GM18526 (cell line): Measurements from ENCODE around the gene ADAMTS19.

Experiments used
- POLR2A ChIP-seq: IDR thresholded peaks from 3 replicates; pipeline ENCODE4 v1.6.1; 2011; ENCODE audit not compliant: insufficient read length; ENCODE audit errors: extremely low read depth

Gene ADAMTS19, protein sequence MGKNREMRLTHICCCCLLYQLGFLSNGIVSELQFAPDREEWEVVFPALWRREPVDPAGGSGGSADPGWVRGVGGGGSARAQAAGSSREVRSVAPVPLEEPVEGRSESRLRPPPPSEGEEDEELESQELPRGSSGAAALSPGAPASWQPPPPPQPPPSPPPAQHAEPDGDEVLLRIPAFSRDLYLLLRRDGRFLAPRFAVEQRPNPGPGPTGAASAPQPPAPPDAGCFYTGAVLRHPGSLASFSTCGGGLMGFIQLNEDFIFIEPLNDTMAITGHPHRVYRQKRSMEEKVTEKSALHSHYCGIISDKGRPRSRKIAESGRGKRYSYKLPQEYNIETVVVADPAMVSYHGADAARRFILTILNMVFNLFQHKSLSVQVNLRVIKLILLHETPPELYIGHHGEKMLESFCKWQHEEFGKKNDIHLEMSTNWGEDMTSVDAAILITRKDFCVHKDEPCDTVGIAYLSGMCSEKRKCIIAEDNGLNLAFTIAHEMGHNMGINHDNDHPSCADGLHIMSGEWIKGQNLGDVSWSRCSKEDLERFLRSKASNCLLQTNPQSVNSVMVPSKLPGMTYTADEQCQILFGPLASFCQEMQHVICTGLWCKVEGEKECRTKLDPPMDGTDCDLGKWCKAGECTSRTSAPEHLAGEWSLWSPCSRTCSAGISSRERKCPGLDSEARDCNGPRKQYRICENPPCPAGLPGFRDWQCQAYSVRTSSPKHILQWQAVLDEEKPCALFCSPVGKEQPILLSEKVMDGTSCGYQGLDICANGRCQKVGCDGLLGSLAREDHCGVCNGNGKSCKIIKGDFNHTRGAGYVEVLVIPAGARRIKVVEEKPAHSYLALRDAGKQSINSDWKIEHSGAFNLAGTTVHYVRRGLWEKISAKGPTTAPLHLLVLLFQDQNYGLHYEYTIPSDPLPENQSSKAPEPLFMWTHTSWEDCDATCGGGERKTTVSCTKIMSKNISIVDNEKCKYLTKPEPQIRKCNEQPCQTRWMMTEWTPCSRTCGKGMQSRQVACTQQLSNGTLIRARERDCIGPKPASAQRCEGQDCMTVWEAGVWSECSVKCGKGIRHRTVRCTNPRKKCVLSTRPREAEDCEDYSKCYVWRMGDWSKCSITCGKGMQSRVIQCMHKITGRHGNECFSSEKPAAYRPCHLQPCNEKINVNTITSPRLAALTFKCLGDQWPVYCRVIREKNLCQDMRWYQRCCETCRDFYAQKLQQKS

DNA sequence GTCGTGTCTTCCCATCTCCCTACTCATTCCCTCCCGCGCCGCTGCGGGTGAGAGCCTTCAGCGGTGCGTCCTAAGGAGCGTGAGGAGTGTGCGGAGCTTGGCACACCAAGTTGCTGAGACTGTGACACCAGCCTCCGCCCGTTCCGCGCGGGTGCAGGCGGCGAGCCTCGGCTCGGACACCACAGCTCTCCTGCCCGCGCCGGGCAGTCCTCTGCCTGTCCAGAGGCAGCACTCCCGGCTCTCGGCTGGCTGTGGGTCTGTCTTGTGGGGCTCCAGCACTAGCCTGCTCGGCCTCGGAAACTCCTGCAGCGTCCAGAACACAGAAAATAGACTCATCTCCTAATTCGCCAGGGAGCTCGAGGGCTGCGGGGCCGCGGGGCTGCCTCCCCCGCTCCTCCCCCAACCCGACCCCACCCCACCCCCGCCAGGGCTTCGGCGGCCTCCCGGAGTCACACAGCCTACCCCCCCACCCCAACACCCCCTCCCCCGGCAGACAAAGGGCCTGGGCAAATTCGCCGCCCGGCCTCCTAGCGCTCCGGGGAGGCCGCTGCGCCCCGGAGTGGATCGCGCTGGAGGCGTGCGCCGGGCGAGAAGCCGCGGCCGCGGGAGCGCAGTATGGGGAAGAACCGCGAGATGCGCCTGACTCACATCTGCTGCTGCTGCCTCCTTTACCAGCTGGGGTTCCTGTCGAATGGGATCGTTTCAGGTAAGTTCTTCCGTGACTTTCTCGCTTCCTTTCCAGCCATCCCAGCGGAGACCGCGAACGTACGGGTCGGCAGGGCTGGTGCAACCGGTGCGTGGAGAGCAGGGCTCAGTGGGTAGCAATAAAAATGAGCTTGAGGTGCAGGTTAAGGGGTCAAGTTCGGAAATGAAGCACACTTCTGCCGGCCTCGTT, at the start of gene ADAMTS19:
ADAMTS19 (plus strand) TSS at position 522 of the 895 bp plus-strand sequence; CDS start at position 616, 94 bp downstream.
- no peak for TF ChIP-seq POLR2A

DNA sequence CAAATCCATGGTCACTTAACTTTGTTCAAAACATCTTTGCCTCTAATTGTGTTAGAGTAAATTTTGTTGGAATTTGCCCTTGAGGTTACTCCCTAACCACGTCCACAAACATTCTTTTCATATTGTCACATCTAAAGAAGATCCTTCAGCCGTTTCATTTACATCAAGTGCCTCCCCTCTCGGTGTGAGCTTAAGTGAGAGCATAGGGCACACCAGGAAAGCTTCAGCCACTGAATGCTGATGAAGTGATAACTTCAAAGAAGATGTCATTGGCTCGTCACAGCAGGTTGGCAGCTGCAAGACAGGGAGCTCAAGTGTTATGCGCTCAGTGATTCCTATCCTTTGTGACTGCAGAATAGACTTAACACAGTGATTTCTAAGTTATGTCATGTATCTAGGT, 49.6 kb upstream of the ADAMTS19 start:
- TF ChIP-seq POLR2A = no peak

DNA sequence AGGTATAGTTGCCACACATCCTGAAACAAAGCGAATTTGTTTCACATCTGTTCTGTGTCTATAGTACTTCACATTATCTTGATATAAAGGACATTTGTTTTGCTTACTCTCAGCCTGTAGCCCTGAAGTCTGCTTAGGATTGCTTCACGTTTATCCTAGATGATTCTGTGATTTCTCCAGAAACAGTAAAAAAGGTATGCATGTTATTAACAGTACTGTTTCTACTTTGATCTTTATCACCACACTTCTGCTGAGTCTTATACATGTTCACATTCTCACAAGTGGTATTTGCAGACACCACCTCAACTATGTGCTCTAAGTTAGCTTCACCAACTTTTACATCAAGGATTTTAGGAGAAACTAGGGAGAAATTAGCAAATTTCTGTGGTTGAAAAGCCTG, 47.4 kb upstream of the ADAMTS19 start:
- no peak for TF ChIP-seq POLR2A

DNA sequence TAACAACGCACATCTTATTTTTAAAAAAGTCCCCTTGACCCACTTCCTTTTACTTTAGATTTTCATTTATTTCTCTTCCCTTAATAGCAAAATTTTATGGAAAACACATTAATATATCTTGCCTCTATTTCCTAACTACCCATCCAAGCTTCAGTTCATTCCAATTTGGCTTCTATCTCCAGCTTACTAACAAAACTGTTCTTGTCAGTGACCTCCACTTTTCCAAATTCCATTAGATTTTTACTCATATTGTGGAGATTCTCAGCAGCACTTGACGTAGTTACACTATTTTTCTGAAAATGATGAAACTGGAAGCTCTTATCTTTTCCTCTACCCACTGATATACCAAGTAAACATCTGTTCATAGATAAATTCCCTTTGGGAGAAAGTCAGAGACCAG, 46.5 kb upstream of the ADAMTS19 start:
- no peak for TF ChIP-seq POLR2A

DNA sequence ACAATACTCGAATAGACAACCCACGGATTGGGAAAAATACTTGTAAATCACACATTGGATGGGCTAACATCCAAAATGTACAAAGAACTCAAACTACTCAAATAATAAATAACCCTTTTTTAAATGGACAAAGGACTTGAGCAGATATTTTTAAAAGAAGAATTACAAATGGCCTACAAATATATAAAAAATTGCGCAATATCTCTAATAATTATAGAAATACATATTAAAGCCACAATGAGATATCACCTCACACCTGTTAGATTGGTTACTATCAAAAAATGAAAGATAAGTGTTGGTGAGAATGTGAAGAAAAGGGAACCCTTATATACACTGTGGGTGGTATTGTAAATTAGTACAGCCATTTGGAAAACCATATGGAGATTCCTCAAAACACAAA, 40.8 kb upstream of the ADAMTS19 start:
- TF ChIP-seq POLR2A = no peak

DNA sequence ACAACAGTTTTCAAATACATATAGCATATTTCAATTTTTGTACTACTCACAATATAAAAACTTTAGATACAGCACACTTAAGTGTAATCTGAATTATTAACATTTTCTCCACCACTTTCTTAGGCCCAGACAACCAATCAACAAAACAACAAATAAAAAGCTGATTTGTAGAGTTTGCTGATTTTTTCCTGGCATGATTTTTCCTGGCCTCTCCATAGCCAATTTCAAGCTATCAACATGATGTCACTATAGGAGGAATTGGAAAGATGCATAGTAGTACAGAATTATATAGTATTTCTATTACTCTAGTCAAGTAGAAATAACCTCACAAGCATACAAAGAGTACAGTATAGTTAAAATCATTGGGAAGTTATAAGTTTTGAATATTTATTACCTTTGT, 35.1 kb upstream of the ADAMTS19 start:
- TF ChIP-seq POLR2A = no peak

DNA sequence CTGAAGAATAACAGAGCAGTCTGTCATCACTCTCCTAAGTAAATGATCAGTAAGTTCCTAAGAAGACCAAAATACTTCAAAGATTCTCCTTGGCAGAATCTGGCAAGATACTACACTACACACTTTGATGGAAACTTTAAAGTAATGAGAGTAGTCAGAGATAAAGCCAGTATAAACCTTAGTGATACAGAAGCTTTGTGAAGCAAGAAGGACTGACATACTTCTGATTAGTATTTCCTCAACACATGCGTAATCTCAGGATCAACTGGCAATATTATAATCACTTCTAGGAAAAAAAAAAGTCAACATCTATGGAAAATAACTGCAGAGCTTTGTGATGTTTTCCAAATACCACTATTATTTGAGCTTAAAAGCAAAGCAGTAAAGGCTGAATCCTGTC, 34.0 kb upstream of the ADAMTS19 start:
- TF ChIP-seq POLR2A = no peak

DNA sequence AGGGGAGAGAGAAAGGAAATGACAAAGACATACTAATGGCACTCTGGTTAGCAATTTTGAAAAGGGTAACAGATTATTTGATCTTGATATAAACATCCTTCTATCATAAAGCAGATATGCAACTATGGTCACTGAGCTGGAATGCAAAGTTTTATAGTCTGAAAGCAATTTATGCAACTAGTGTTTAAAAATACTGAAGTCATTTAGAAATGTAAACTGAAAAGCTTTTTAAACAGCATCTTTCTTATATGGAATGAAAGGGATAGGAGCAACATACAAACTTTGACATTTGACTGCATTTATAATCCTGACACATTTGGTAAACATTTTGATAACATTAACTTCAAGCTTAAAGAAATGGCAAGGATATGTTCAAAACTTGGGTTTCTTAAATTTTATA, 28.7 kb upstream of the ADAMTS19 start:
- TF ChIP-seq POLR2A = no peak

DNA sequence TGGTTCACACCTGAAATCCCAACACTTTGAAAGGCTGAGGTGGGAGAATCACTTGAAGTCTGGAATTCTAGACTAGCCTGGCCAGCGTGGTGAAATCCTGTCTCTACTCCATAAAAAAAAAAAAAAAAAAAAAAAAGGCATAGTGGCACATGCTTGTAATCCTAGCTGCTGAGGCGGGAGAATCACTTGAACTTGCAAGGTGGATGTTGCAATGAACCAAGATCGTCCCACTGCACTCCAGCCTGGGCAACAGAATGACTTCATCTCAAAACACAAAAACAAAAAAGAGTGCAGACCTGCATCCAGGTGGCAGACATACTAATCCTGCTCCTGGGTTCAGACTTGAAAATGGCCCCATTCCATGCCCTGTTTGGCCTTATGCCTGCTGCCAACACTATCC, 21.8 kb upstream of the ADAMTS19 start:
- TF ChIP-seq POLR2A = no peak

DNA sequence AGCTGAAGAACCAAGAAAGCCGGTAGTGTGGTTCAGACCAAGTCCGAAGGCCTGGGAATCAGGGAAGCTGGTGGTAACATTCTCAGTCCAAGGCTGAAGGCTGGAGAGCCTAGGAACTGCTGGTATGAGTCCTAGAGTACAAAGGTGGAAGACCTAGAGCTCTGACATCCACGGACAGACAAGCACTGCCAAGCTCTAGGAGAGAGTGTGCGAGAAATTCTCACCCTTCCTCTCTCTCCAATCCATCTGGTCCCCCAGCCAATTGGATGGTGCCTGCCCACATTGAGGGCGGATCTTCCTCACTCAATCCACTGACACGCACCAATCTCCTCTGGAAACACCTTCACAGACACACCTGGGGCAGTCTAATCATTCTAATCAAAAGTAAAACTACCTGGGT, 19.7 kb upstream of the ADAMTS19 start:
- no peak for TF ChIP-seq POLR2A

DNA sequence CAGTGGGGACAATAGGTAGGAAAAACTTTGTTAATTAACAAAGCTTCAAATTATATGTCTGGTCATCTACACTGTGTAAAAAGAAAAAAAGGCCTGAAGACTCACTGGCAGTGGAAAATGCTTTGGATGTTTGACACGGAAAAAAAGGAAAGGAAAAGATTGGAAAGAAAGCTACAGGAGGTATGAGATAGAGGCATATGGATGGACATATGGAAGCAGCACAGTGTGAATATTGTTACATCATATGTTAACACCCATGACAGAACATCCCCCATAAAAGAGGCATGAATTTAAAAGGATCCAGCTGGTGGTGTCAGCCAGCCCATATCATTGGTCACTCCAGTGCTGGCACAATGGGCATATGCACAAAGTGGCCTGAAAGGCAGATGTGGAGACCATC, 19.0 kb upstream of the ADAMTS19 start:
- TF ChIP-seq POLR2A = no peak

DNA sequence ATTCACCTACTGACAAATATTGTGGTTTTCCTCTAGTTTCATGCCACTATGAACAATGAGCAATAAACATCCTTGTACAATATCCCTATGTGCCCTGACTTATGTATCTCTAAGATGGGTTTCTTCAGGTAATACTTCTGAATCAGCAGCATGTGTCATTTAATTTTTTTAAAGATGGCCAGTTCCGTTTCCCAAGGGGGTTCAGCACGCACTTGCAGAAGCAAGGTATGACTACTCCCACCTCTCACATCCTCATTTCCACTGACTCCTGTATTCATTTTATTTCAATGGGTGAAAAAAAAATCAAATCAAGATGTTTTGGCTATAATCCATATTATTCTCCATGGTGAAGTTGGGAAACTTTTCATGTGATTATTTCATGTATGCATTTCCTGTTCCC, 14.7 kb upstream of the ADAMTS19 start:
- no peak for TF ChIP-seq POLR2A

DNA sequence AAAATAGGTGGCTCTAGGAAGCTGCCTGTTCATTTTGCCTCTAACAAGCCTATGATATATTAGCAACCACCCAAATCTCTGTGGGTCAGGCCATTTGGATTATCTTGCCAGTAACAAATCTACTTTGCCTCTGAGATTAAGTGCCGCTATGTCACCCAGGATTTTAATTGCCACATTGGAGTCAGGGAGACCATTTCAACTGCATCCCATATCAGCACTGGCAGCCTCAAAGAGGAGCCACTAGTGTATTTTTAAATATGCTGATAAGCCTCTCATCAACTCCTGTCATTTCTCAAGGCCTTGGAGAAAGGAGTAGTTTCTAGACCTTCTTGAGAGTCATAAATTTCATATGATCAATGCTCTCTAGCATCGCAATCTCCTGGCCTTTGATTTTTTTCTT, 12.1 kb upstream of the ADAMTS19 start:
- TF ChIP-seq POLR2A = no peak

DNA sequence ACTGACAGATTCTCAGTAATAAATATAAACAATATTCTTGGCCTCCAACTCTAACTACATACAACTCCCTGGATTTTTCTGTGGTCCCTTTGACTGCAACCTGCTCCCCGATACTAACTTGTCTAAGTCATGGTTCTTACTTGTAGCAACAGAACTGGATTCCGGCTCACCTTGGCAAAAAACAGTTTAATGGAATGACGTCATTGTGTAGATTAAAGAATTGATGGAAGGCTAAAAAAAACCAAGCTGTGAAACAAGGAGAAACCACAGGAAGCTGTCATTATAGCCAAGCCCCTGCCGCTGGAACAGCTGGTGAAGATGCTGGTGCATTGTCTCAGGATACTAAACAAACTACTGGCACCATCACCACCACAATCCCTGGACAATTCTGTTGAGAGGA, 11.4 kb upstream of the ADAMTS19 start:
- TF ChIP-seq POLR2A = no peak

DNA sequence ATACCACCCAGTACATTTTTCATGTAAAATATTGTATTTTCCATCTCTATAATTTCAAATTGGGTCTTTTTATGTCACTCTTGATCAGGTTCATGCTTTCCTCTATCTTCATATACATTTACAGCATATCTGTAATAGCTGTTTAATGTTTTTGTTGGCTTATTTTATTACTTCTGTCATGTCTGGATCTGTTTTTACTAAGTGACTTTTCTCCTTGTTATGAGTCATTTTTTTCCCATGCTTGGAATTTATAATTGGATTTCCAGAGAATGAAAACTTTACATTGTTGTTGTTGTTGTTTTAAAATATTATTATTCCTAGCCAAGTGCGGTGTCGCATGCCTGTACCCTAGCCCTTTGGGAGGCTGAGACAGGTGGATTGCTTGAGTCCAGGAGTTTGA, 5.6 kb upstream of the ADAMTS19 start:
- no peak for TF ChIP-seq POLR2A

DNA sequence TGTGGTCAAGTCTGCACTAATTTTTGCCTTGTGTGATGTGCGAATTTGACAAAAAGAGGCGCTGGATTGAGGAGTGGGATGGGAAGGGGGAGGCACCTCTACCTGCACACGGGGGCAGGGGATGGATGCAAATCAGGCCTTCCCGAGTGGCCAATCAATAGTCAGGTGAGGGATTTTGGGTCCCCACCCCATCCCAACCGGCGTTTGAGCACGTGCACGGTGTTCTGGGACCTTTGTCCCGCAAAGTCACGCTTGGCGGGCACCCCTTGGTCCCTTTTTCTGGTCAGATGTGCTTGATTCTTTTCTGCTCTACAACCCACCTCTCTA, 685 bp upstream of the ADAMTS19 start:
- no peak for TF ChIP-seq POLR2A

DNA sequence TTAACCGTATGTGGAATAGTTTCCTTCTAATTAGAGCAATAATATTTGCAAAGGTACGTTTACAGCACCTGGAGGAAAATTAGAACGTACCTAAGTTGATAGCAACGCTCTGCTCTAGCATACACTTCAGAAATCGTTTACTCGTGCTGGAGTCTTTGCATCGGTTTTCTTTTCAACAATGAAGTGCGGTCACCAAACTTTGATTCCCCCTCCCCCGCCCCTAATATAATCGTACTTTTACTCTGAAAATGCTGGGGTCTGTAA, 506 bp downstream of the ADAMTS19 start:
- no peak for TF ChIP-seq POLR2A
